Trophoblast cell (in vitro differentiated cells and primary cell): Measurements from ENCODE around the gene FSTL4.
A peak's percentile ranks its signal among the peaks of the same experiment; 100 is the strongest.

Experiments
- DNase-seq, 2 donors: peaks; one replicate each; pipeline ENCODE4 v3.0.0-alpha.2; 2016
- H2AFZ ChIP-seq: 2 replicates; pipeline ENCODE4 v1.6.1; 2013; ENCODE audit warnings: low read length, moderate library complexity, mild to moderate bottlenecking; ENCODE audit not compliant: insufficient read depth, poor library complexity
- H2AK5ac ChIP-seq: 2 replicates; pipeline ENCODE4 v1.6.1; 2013; ENCODE audit warnings: mild to moderate bottlenecking, low read length
- H2BK120ac ChIP-seq: 2 replicates; pipeline ENCODE4 v1.6.1; 2013; ENCODE audit warnings: low read length, mild to moderate bottlenecking, moderate library complexity; ENCODE audit not compliant: insufficient read depth, poor library complexity
- H2BK12ac ChIP-seq: 2 replicates; pipeline ENCODE4 v1.6.1; 2013; ENCODE audit warnings: mild to moderate bottlenecking, low read length, moderate library complexity
- H2BK5ac ChIP-seq: 2 replicates; pipeline ENCODE4 v1.6.1; 2013; ENCODE audit warnings: low read length, low read depth, moderate library complexity, mild to moderate bottlenecking; ENCODE audit not compliant: poor library complexity
- H3K14ac ChIP-seq: 2 replicates; pipeline ENCODE4 v1.6.1; 2013; ENCODE audit warnings: mild to moderate bottlenecking, low read length
- H3K18ac ChIP-seq: 2 replicates; pipeline ENCODE4 v1.6.1; 2013; ENCODE audit warnings: mild to moderate bottlenecking, low read length
- H3K23ac ChIP-seq: 2 replicates; pipeline ENCODE4 v1.6.1; 2013; ENCODE audit warnings: low read length
- H3K27ac ChIP-seq: 2 replicates; pipeline ENCODE4 v1.5.1; 2013; ENCODE audit warnings: low read depth, mild to moderate bottlenecking, inconsistent platforms, low read length, moderate library complexity
- H3K27me3 ChIP-seq: 2 replicates; pipeline ENCODE4 v1.6.1; 2013; ENCODE audit warnings: inconsistent platforms, mild to moderate bottlenecking, low read length, moderate library complexity; ENCODE audit not compliant: insufficient read depth
- H3K36me3 ChIP-seq, 2 experiments: 1 replicate in 1 of 2; 2 replicates in 1 of 2; pipeline ENCODE4 v1.6.1; 2013; ENCODE audit warnings: low read length in 2 of 2, mild to moderate bottlenecking in 2 of 2, moderate library complexity in 1 of 2; ENCODE audit not compliant: insufficient read depth in 2 of 2, control insufficient read depth in 1 of 2
- H3K4ac ChIP-seq: 2 replicates; pipeline ENCODE4 v1.6.1; 2013; ENCODE audit warnings: low read depth, mild to moderate bottlenecking, low read length, moderate library complexity
- H3K4me1 ChIP-seq, 2 experiments: 1 replicate in 1 of 2; 2 replicates in 1 of 2; pipeline ENCODE4 v1.6.1; 2013; ENCODE audit warnings: low read length in 2 of 2, mild to moderate bottlenecking in 2 of 2, moderate library complexity in 1 of 2; ENCODE audit not compliant: insufficient read depth in 2 of 2, control insufficient read depth in 1 of 2
- H3K4me2 ChIP-seq: 2 replicates; pipeline ENCODE4 v1.6.1; 2013; ENCODE audit warnings: inconsistent platforms, mild to moderate bottlenecking, low read length, moderate library complexity
- H3K4me3 ChIP-seq: 2 replicates; pipeline ENCODE4 v1.5.1; 2013; ENCODE audit warnings: mild to moderate bottlenecking, low read depth, low read length, inconsistent platforms
- H3K79me1 ChIP-seq: one replicate; pipeline ENCODE4 v1.6.1; 2013; ENCODE audit warnings: low read length
- H3K79me2 ChIP-seq: 2 replicates; pipeline ENCODE4 v1.6.1; 2013; ENCODE audit warnings: low read length, mild to moderate bottlenecking; ENCODE audit not compliant: control insufficient read depth, insufficient read depth, poor library complexity
- H3K9ac ChIP-seq: 2 replicates; pipeline ENCODE4 v1.6.1; 2013; ENCODE audit warnings: mild to moderate bottlenecking, low read length
- H3K9me3 ChIP-seq: 2 replicates; pipeline ENCODE4 v1.6.1; 2013; ENCODE audit warnings: low read depth, mild to moderate bottlenecking, control low read depth, inconsistent platforms, low read length; ENCODE audit not compliant: insufficient read depth
- H4K12ac ChIP-seq: 2 replicates; pipeline ENCODE4 v1.6.1; 2013; ENCODE audit warnings: low read depth, mild to moderate bottlenecking, low read length, moderate library complexity
- H4K8ac ChIP-seq: 2 replicates; pipeline ENCODE4 v1.6.1; 2013; ENCODE audit warnings: low read depth, mild to moderate bottlenecking, low read length, moderate library complexity
- H4K91ac ChIP-seq: one replicate; pipeline ENCODE4 v1.6.1; 2013; ENCODE audit warnings: low read depth, mild to moderate bottlenecking, low read length, moderate library complexity
- WGBS: extraction: QIAGEN DNeasy Blood & Tissue Kit; methylation state at CpG from one replicate; pipeline ENCODE4 v1.1.7; 2013; ENCODE audit warnings: missing lambda C conversion rate; ENCODE audit not compliant: insufficient read length, insufficient coverage; ENCODE audit errors: extremely low coverage; 5-methylcytosine and 5-hydroxymethylcytosine counted together

FSTL4 gene

GRCh38 chr5:133471699-133472098, 140.6 kb downstream of the FSTL4 start:
- Histone ChIP-seq H3K4me2 (no peak overlapping the region), H3K4me3 (no peak overlapping the region), H3K79me1 (no peaks in the 10 kb centered on the region), H2BK12ac (no peak overlapping the region), H4K91ac (no peak overlapping the region), H3K18ac (no peak overlapping the region), H3K27ac (no peak overlapping the region), H3K4me1 (peaks cover 3 to 12% of the 10 kb centered on the region in 2 experiments), H4K8ac (no peak overlapping the region), H2AK5ac (no peak overlapping the region), H3K9me3 (peaks cover 2% of the 10 kb centered on the region), H3K9ac (no peak overlapping the region), H3K23ac (no peak overlapping the region), H3K4ac (no peak overlapping the region), H3K36me3 (no peaks in the 10 kb centered on the region), H2BK120ac (no peak overlapping the region), H3K27me3 (no peaks in the 10 kb centered on the region), H3K79me2 (no peaks in the 10 kb centered on the region), H2BK5ac (no peak overlapping the region), H2AFZ (no peak overlapping the region), H4K12ac (no peak overlapping the region), H3K14ac (no peak overlapping the region)
- no peak for DNase-seq
- no CpG with 5 or more reads among the region's 3 CpGs for WGBS

- Histone ChIP-seq H2BK120ac (no peak overlapping the region), H3K23ac (no peak overlapping the region), H3K4me2 (no peak overlapping the region), H4K8ac (no peak overlapping the region), H2AFZ (no peak overlapping the region), H3K4me3 (no peak overlapping the region), H3K79me2 (no peaks in the 10 kb centered on the region), H4K12ac (no peak overlapping the region), H3K36me3 (no peaks in the 10 kb centered on the region), H3K27ac (no peak overlapping the region), H3K79me1 (no peaks in the 10 kb centered on the region), H2AK5ac (no peak overlapping the region), H3K9ac (no peak overlapping the region), H2BK12ac (no peak overlapping the region), H3K27me3 (no peaks in the 10 kb centered on the region), H3K9me3 (peaks cover 2% of the 10 kb centered on the region), H2BK5ac (no peak overlapping the region), H3K18ac (no peak overlapping the region), H4K91ac (no peak overlapping the region), H3K4me1 (peaks cover 3 to 9% of the 10 kb centered on the region in 2 experiments), H3K14ac (no peak overlapping the region), H3K4ac (no peak overlapping the region)
- DNase-seq = no peak
- no CpG with 5 or more reads among the region's 3 CpGs for WGBS
Observed at GRCh38 chr5:133470841-133471240, 141.5 kb downstream of the FSTL4 start.

DNA sequence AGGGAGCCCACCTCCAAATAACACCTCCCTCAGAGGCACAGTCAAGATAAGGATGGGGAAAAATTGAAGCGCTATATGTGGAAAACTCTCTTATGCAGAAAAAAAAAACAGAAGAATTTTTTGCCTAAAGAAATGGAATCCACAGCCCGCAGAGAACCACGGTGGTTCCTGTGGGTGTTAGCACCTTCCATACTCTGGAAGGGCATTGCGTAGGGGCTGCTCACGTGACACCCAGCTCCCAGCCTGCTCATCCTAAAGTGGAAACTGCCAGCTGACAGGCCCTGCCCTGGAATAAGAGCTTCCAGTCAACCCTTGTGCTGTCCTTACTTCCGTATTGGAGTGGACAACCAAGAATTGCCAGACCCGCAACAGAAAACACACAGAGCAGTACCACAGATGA, 142.5 kb downstream of the FSTL4 start:
- no peak overlapping the region for H2BK12ac ChIP-seq
- H3K23ac ChIP-seq = no peak overlapping the region
- H2AK5ac ChIP-seq = no peak overlapping the region
- no peak overlapping the region for H3K14ac ChIP-seq
- H3K9me3 ChIP-seq = peaks cover 2% of the 10 kb centered on the region
- DNase-seq = peak; percentile 13 to 50
- no peak overlapping the region for H2AFZ ChIP-seq
- H4K91ac ChIP-seq = no peak overlapping the region
- no peak overlapping the region for H3K27ac ChIP-seq
- H3K9ac ChIP-seq = no peak overlapping the region
- no peak overlapping the region for H2BK120ac ChIP-seq
- H4K8ac ChIP-seq = no peak overlapping the region
- H4K12ac ChIP-seq = no peak overlapping the region
- no peak overlapping the region for H3K4me3 ChIP-seq
- no peaks in the 10 kb centered on the region for H3K27me3 ChIP-seq
- no CpG with 5 or more reads among the region's 7 CpGs for WGBS
- no peaks in the 10 kb centered on the region for H3K36me3 ChIP-seq
- H2BK5ac ChIP-seq = no peak overlapping the region
- no peak overlapping the region for H3K18ac ChIP-seq
- no peaks in the 10 kb centered on the region for H3K79me2 ChIP-seq
- H3K4ac ChIP-seq = no peak overlapping the region
- no peak overlapping the region for H3K4me2 ChIP-seq
- H3K79me1 ChIP-seq = no peaks in the 10 kb centered on the region
- peaks cover 3 to 5% of the 10 kb centered on the region in 2 experiments for H3K4me1 ChIP-seq

DNA sequence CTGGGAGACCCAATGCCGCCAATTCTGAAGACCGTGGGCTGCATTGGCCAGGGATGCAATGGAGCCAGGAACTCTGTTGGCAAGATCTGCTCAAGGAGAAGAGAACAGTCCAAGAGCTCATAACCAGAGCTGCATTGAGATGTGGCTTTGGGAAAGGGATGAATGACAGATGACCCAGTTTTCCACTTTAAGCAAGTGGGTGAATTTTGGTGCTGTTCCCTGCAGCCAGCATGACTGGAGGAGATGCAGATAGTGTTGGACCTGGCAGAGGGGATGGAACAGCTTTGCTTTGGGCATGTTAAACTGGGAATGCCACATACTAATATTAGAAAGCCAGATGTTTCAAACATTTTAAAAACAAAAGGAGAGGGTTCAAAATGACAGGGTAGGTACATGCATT, 143.1 kb downstream of the FSTL4 start:
- Histone ChIP-seq H3K9me3 (peaks cover 2% of the 10 kb centered on the region), H3K14ac (no peak overlapping the region), H2BK12ac (no peak overlapping the region), H4K12ac (no peak overlapping the region), H2AK5ac (no peak overlapping the region), H3K79me1 (no peaks in the 10 kb centered on the region), H3K4me1 (peaks cover 0 to 3% of the 10 kb centered on the region in 2 experiments), H3K4me3 (no peak overlapping the region), H3K27me3 (no peaks in the 10 kb centered on the region), H3K18ac (no peak overlapping the region), H2AFZ (no peak overlapping the region), H2BK120ac (no peak overlapping the region), H4K91ac (no peak overlapping the region), H4K8ac (no peak overlapping the region), H2BK5ac (no peak overlapping the region), H3K27ac (no peak overlapping the region), H3K23ac (no peak overlapping the region), H3K4ac (no peak overlapping the region), H3K4me2 (no peak overlapping the region), H3K9ac (no peak overlapping the region), H3K79me2 (no peaks in the 10 kb centered on the region), H3K36me3 (no peaks in the 10 kb centered on the region)
- no CpG with 5 or more reads among the region's 2 CpGs for WGBS
- DNase-seq = no peak
